Uterus (tissue), 4 donors: Measurements from ENCODE around the gene OBSCN. TPM values are rescaled to one million over a fixed set of nuclear protein-coding genes. Genes with fewer than 3 reads are reported as not detected.

Source experiments
- DNase-seq, 2 donors: peaks; one replicate each; pipeline ENCODE4 v3.0.0-alpha.2; 2019 to 2020
- H3K27ac ChIP-seq, 2 donors: fragments of 200-600 bp; sonication (generic); 1 replicate in 1 of 2; 2 replicates in 1 of 2; pipeline ENCODE4 v1.5.1; 2016 to 2018
- H3K27me3 ChIP-seq, 2 donors: fragments of 200-600 bp; sonication (generic); one replicate each; pipeline ENCODE4 v1.5.1; 2018 to 2019; ENCODE audit warnings: control low read depth in 1 of 2
- H3K36me3 ChIP-seq, 2 donors: fragments of 200-600 bp; sonication (generic); one replicate each; pipeline ENCODE4 v1.5.1; 2019; ENCODE audit warnings: control low read depth in 1 of 2
- H3K4me1 ChIP-seq, 2 donors: fragments of 200-600 bp; sonication (generic); one replicate each; pipeline ENCODE4 v1.5.1; 2018 to 2019; ENCODE audit warnings: control low read depth in 1 of 2
- H3K4me3 ChIP-seq, 2 donors: fragments of 200-600 bp; sonication (generic); 1 replicate in 1 of 2; 2 replicates in 1 of 2; pipeline ENCODE4 v1.5.1; 2018 to 2019; ENCODE audit warnings: mild to moderate bottlenecking in 1 of 2
- H3K9me3 ChIP-seq, 2 donors: fragments of 200-600 bp; sonication (generic); one replicate each; pipeline ENCODE4 v1.5.1; 2019; ENCODE audit warnings: control low read depth in 1 of 2
- POLR2A ChIP-seq, 2 donors: fragments of 450-650 bp; IDR thresholded peaks; one replicate each; pipeline ENCODE4 v1.6.1; 2016; ENCODE audit warnings: antibody characterized with exemption in 2 of 2, mild to moderate bottlenecking in 1 of 2, moderate library complexity in 1 of 2
- intact Hi-C: fragments of 100-400 bp; cut with DNase I; formaldehyde crosslinking; loops from one replicate; pipeline ENCODE4 v1.15.1; 2023; ENCODE audit warnings: low total_unique reads
- total RNA-seq, 4 donors: library from RNA; depleted of rRNA in 3 of 4; stranded (reverse); fragments of >200 nt in 3 of 4; gene quantifications; one replicate each; pipeline versions ENCODE4 v1.1.0 to v1.2.4, GENCODE V29; 2014 to 2023
- TF ChIP-seq, protein P1 (sequence below), 4 experiments: fragments of 200-600 bp in 2 of 4; fragments of 450-650 bp in 2 of 4; sonication (generic) in 2 of 4; IDR thresholded peaks; one replicate each; pipeline ENCODE4 v1.5.1; 2016 to 2019; ENCODE audit warnings: antibody characterized with exemption in 4 of 4, mild to moderate bottlenecking in 2 of 4, moderate library complexity in 1 of 4
- donor health status: DM: yes; HTN: yes; CAD: no.

Gene OBSCN
- total RNA-seq, 4 donors from 2014 or later = 5.9 to 53.2 (median 22.4) TPM

DNA sequence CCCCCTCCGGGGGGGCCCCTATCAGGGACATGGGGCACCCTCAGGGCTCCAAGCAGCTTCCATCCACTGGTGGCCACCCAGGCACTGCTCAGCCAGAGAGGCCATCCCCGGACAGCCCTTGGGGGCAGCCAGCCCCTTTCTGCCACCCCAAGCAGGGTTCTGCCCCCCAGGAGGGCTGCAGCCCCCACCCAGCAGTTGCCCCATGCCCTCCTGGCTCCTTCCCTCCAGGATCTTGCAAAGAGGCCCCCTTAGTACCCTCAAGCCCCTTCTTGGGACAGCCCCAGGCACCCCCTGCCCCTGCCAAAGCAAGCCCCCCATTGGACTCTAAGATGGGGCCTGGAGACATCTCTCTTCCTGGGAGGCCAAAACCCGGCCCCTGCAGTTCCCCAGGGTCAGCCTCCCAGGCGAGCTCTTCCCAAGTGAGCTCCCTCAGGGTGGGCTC lies 163.9 kb downstream of the OBSCN start:
- TF ChIP-seq, protein P1, sequence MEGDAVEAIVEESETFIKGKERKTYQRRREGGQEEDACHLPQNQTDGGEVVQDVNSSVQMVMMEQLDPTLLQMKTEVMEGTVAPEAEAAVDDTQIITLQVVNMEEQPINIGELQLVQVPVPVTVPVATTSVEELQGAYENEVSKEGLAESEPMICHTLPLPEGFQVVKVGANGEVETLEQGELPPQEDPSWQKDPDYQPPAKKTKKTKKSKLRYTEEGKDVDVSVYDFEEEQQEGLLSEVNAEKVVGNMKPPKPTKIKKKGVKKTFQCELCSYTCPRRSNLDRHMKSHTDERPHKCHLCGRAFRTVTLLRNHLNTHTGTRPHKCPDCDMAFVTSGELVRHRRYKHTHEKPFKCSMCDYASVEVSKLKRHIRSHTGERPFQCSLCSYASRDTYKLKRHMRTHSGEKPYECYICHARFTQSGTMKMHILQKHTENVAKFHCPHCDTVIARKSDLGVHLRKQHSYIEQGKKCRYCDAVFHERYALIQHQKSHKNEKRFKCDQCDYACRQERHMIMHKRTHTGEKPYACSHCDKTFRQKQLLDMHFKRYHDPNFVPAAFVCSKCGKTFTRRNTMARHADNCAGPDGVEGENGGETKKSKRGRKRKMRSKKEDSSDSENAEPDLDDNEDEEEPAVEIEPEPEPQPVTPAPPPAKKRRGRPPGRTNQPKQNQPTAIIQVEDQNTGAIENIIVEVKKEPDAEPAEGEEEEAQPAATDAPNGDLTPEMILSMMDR (IDR thresholded peaks at IDR 0.05) = no peak
- no peak for TF ChIP-seq POLR2A (IDR thresholded peaks at IDR 0.05)
- no peak for DNase-seq
- no peak overlapping the region for H3K27ac ChIP-seq
- no peaks in the 10 kb centered on the region for H3K9me3 ChIP-seq
- intact Hi-C loops = no loop called here
- no peaks in the 10 kb centered on the region for H3K4me1 ChIP-seq
- no peak overlapping the region for H3K4me3 ChIP-seq
- H3K36me3 ChIP-seq = no peaks in the 10 kb centered on the region
- no peaks in the 10 kb centered on the region for H3K27me3 ChIP-seq

DNA sequence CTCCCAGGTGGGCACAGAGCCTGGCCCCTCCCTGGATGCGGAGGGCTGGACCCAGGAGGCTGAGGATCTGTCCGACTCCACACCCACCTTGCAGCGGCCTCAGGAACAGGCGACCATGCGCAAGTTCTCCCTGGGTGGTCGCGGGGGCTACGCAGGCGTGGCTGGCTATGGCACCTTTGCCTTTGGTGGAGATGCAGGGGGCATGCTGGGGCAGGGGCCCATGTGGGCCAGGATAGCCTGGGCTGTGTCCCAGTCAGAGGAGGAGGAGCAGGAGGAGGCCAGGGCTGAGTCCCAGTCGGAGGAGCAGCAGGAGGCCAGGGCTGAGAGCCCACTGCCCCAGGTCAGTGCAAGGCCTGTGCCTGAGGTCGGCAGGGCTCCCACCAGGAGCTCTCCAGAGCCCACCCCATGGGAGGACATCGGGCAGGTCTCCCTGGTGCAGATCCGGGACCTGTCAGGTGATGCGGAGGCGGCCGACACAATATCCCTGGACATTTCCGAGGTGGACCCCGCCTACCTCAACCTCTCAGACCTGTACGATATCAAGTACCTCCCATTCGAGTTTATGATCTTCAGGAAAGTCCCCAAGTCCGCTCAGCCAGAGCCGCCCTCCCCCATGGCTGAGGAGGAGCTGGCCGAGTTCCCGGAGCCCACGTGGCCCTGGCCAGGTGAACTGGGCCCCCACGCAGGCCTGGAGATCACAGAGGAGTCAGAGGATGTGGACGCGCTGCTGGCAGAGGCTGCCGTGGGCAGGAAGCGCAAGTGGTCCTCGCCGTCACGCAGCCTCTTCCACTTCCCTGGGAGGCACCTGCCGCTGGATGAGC lies 164.5 kb downstream of the OBSCN start:
- intact Hi-C loops = no loop called here
- Histone ChIP-seq H3K4me3 (no peak overlapping the region), H3K9me3 (no peaks in the 10 kb centered on the region), H3K27ac (no peak overlapping the region), H3K4me1 (no peaks in the 10 kb centered on the region), H3K36me3 (no peaks in the 10 kb centered on the region), H3K27me3 (no peaks in the 10 kb centered on the region)
- no peak for DNase-seq
- TF ChIP-seq, protein P1 (IDR thresholded peaks at IDR 0.05) = no peak
- TF ChIP-seq POLR2A (IDR thresholded peaks at IDR 0.05) = no peak

DNA sequence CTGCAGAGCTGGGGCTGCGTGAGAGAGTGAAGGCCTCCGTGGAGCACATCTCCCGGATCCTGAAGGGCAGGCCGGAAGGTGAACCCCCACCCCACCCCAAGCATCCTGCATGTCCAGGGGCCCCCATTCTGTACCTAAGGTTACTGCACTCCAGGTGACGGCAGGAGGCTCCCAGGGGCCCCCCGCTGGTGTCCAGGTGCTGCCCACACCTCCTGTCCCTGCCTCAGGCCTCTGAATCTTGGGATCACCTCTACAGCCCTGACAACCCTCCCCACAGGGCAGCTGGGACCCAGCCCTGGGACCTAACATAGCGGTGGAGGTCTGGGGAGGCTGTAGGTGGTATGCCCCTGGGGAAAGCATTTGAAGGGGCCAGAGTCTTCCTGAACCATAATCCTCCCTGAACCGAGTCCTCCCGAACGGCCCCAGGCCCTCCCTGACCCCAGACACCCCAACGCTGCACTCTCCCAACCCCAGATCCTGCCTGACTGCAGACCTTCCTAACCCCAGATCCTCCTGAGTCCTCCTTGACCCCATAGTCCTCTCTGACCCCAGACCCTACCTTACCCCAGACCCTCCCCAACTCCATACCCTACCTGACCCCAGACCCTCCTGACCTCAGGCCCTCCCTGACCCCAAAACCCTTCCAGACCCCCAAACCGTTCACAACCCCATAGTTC lies 165.3 kb downstream of the OBSCN start:
- DNase-seq = peak in 1 of 2 donors; percentile 13
- Histone ChIP-seq H3K9me3 (no peaks in the 10 kb centered on the region), H3K36me3 (no peaks in the 10 kb centered on the region), H3K27me3 (no peaks in the 10 kb centered on the region), H3K27ac (no peak overlapping the region), H3K4me1 (no peaks in the 10 kb centered on the region), H3K4me3 (no peak overlapping the region)
- intact Hi-C loops = no loop called here
- TF ChIP-seq POLR2A (IDR thresholded peaks at IDR 0.05) = no peak
- TF ChIP-seq, protein P1 (IDR thresholded peaks at IDR 0.05) = no peak

DNA sequence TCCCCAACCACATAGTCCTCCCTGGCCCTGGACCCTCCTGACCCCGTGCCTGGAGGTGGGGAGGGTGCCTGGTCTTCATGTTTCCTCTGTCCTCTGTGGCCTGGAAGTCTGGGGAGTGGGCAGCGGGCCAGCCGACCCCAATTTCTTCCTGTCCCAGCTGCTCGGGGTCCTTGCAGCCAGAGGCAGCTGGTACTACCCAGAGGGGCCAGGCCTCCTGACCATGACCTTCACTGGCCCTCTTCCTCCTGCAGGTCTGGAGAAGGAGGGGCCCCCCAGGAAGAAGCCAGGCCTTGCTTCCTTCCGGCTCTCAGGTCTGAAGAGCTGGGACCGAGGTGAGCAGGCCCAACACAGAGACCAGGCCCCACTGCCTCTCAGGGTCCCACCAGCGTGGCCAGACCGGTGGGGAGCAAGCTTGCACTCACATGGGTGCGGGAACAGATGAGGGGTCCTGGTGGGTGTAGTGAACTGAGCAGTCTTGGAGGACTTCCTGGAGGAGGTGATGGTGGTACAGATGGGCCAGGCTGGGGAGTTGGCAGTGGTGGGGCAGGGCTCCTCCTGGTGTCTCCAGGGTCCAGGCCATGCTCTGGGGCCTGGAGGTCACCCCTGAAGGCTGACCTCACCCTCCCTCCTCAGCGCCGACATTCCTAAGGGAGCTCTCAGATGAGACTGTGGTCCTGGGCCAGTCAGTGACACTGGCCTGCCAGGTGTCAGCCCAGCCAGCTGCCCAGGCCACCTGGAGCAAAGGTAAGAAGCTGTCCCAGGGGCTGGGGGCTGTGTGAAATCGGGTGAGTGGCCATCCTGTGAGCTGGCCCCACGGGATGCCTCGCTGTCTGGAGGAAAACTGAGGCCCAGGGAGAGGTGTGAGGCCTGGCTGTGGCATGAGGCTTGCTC lies 166.1 kb downstream of the OBSCN start:
- H3K4me1 ChIP-seq = no peaks in the 10 kb centered on the region
- no peaks in the 10 kb centered on the region for H3K9me3 ChIP-seq
- DNase-seq = peak; percentile 10 to 15
- intact Hi-C loops = no loop called here
- H3K27me3 ChIP-seq = no peaks in the 10 kb centered on the region
- no peak overlapping the region for H3K4me3 ChIP-seq
- H3K36me3 ChIP-seq = no peaks in the 10 kb centered on the region
- TF ChIP-seq, protein P1 (IDR thresholded peaks at IDR 0.05) = no peak
- TF ChIP-seq POLR2A (IDR thresholded peaks at IDR 0.05) = no peak
- peak overlapping the region; percentile 15 to 77 for H3K27ac ChIP-seq
